PFSK-1 (cell line): ENCODE results near the gene CELA2A.

Experiments
- FOXP2 ChIP-seq: optimal IDR thresholded peaks from 2 replicates; pipeline ENCODE3; 2011; ENCODE audit warnings: borderline replicate concordance, control low read depth, inconsistent platforms; ENCODE audit not compliant: insufficient read depth; ENCODE audit errors: extremely low read length, extremely low read depth
- POLR2AphosphoS5 ChIP-seq: IDR thresholded peaks from 2 replicates; pipeline ENCODE4 v1.6.1; 2012; ENCODE audit warnings: low read depth, mild to moderate bottlenecking, control low read depth, low read length, moderate library complexity
- SIN3A ChIP-seq: IDR thresholded peaks from 2 replicates; pipeline ENCODE4 v1.6.1; 2012; ENCODE audit warnings: mild to moderate bottlenecking, low read length, moderate library complexity, borderline replicate concordance; ENCODE audit not compliant: insufficient read depth
- TAF1 ChIP-seq: IDR thresholded peaks from 2 replicates; pipeline ENCODE4 v1.6.1; 2012; ENCODE audit warnings: low read length, control low read depth, borderline replicate concordance; ENCODE audit not compliant: insufficient read depth
- TF ChIP-seq, protein P1 (sequence below), 2 experiments: IDR thresholded peaks; 2 replicates each; pipeline versions ENCODE4 v1.6.1 to v1.8.0; 2011 to 2012; ENCODE audit warnings: low read depth in 2 of 2, low read length in 2 of 2, control low read depth in 1 of 2, inconsistent platforms in 1 of 2, mild to moderate bottlenecking in 1 of 2, moderate library complexity in 1 of 2; ENCODE audit not compliant: insufficient read depth in 1 of 2

Gene CELA2A

DNA sequence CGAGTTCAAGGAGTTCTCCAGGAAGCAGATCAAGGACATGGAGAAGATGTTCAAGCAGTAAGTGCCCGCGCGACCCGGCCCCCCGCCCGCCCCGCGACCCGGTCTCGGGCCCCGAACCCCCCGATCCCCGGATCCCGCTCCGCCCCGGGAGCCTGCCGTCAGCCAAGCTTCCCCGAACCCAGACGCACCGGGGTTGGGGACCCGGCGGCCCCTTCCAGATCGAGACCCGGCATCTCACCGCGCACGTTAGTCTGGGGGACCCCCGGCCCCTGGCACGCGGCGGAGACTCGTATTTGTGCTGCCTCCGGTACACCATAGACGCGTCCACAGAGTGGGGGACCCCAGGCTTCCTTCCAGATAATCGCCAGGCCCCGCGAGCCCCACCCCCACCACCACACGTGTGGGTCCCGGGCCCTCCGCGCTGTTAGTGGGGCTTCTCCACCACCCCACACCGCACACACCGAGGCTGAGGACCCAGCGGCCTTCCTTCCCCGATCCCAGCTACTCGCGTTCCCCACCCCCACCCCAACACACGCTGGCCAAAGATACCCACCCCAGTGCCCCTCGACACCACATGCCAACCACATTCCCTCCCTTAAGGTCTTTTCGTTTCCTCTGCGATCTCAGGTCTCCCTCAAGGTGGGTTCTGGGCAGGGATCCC is 46.2 kb upstream of the CELA2A start:
- no peak for TF ChIP-seq POLR2AphosphoS5
- TF ChIP-seq, protein P1, sequence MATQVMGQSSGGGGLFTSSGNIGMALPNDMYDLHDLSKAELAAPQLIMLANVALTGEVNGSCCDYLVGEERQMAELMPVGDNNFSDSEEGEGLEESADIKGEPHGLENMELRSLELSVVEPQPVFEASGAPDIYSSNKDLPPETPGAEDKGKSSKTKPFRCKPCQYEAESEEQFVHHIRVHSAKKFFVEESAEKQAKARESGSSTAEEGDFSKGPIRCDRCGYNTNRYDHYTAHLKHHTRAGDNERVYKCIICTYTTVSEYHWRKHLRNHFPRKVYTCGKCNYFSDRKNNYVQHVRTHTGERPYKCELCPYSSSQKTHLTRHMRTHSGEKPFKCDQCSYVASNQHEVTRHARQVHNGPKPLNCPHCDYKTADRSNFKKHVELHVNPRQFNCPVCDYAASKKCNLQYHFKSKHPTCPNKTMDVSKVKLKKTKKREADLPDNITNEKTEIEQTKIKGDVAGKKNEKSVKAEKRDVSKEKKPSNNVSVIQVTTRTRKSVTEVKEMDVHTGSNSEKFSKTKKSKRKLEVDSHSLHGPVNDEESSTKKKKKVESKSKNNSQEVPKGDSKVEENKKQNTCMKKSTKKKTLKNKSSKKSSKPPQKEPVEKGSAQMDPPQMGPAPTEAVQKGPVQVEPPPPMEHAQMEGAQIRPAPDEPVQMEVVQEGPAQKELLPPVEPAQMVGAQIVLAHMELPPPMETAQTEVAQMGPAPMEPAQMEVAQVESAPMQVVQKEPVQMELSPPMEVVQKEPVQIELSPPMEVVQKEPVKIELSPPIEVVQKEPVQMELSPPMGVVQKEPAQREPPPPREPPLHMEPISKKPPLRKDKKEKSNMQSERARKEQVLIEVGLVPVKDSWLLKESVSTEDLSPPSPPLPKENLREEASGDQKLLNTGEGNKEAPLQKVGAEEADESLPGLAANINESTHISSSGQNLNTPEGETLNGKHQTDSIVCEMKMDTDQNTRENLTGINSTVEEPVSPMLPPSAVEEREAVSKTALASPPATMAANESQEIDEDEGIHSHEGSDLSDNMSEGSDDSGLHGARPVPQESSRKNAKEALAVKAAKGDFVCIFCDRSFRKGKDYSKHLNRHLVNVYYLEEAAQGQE (IDR thresholded peaks at IDR 0.05; ENCODE audit: insufficient read depth in 1 of 2, low read depth in 2 of 2, low read length in 2 of 2), result no peak
- TF ChIP-seq FOXP2, result no peak
- TF ChIP-seq SIN3A, result no peak
- TF ChIP-seq TAF1, result no peak

DNA sequence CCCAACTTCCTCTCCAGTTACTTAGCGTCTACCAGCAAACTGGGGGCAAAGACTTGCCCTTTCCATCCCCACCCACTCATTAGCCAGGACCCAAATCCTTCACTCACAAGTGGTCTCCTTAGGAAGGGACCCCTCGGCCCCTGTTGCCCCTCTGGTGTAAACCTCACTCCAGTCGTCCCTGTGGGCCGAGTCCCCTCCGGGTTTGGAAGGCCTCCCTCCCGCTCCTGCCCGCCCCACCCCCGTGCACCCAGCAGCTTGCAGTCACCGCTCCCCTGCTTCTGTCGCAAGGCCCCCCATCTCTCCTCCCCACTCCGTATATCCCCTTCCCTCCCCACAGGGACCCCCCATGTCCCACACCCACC is 45.7 kb upstream of the CELA2A start:
- TF ChIP-seq FOXP2 (no peak), POLR2AphosphoS5 (no peak), SIN3A (no peak), TAF1 (no peak)
- TF ChIP-seq, protein P1 (IDR thresholded peaks at IDR 0.05; ENCODE audit: insufficient read depth in 1 of 2, low read depth in 2 of 2, low read length in 2 of 2), result no peak

DNA sequence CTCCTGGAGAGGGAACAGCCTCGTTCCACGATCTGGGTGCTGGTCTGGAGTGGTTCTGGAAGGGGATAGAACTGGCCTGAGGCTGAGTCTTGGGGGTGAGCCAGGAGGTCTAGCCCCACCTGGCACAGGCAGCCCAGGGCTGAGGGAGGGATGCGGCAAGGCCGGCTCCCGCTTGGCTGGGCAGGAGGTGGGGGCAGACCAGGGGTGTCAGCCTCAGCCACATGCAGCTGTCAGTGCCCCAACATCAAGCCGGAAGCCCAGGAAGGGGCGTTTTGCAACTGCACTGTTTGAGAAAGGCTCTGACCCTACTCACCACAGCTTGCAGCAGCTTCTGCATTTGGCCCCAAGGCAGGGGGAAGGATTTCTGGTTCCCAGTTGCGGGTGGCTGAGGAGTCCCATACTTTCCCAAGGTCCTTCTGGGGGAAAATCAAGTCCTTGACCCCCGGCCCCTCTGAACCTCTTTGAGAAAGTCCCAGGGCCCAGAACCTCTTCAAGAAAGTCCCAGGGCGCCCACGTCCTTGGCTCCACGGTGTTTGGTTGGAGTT is 44.9 kb upstream of the CELA2A start:
- no peak for TF ChIP-seq TAF1
- no peak for TF ChIP-seq FOXP2
- TF ChIP-seq SIN3A, result no peak
- TF ChIP-seq, protein P1 (IDR thresholded peaks at IDR 0.05; ENCODE audit: insufficient read depth in 1 of 2, low read depth in 2 of 2, low read length in 2 of 2), result no peak
- TF ChIP-seq POLR2AphosphoS5, result no peak

DNA sequence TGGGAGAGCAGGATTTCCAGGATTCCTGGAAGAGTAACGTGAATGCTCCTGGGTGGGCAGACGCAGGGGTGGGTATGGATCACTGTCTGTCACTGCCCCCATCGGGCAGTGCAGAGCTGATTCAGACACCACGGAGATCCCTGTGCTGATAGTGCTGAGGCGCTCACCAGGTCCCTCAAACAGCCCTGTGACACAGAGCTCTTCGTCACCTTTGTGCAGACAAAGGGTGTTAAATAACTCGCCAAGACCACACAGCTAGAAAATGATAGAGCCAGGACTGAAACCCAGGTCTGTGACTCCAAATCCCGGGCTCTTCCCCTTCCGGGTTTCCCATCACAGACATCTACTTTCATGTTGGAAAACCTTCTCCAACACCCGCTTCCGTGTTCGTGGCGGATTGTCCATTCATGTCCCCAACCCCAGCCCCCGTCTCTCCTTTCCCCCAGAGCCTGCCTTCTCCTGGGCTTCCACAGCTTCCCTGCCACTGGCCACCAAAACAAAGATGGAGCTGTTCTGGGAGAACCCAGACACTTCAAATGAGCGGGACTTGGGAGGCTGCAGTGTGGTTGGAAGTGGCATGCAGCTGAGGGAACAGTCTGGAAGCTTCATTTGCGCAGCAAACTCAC is 44.2 kb upstream of the CELA2A start:
- TF ChIP-seq, protein P1 (IDR thresholded peaks at IDR 0.05; ENCODE audit: insufficient read depth in 1 of 2, low read depth in 2 of 2, low read length in 2 of 2), result no peak
- no peak for TF ChIP-seq TAF1
- TF ChIP-seq POLR2AphosphoS5, result no peak
- TF ChIP-seq FOXP2, result no peak
- TF ChIP-seq SIN3A, result no peak
